ENCODE measurements around the gene SLC9A1.
"Not testable (repeated sequence)": the region's sequence is repeated elsewhere in the genome, so short reads cannot be mapped to it uniquely, and the experiment has no call there.

Gene SLC9A1

DNA sequence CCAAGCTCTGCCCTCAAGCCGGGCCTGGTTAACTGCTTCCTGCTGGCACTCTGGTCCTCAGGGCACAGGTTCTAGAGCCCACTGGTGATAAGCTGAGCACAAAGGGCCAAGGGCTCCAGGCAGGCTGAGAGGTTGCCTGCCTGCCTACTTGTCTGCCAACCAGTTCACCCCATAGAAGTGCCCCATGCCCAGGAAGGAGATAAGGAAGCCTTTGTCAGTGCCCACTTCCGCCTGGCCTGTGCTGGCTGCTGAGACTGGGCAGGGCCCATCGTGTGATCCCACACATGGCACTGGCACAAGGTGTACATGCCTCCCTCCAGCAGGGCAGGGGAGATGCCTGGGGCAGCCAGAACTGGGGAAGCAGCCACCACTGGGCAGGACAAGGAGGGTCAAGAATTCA is 24.1 kb downstream of the SLC9A1 start:
- Histone ChIP-seq H3K4me3 (ENCODE audit: low read length) (no peak overlapping the region), H3K36me3 (replicated peaks; ENCODE audit: low read depth, low read length) (no peaks in the 10 kb centered on the region), H3K27me3 (ENCODE audit: low read depth, low read length) (no peaks in the 10 kb centered on the region), H3K4me1 (ENCODE audit: low read length) (peaks cover 27% of the 10 kb centered on the region), H3K79me2 (ENCODE audit: low read length) (no peaks in the 10 kb centered on the region), H3K9me3 (ENCODE audit: insufficient read depth, low read length) (no peaks in the 10 kb centered on the region), H3K9ac (ENCODE audit: low read length) (no peak overlapping the region), H2AFZ (ENCODE audit: low read depth, low read length) (no peak overlapping the region), H3K4me2 (ENCODE audit: low read length) (no peak overlapping the region), H3K27ac (ENCODE audit: low read length) (no peak overlapping the region), H4K20me1 (ENCODE audit: insufficient read depth, low read length) (no peaks in the 10 kb centered on the region)
- no peak for TF ChIP-seq EZH2phosphoT487 (IDR thresholded peaks at IDR 0.05; ENCODE audit: low read depth)
- TF ChIP-seq, protein P1, sequence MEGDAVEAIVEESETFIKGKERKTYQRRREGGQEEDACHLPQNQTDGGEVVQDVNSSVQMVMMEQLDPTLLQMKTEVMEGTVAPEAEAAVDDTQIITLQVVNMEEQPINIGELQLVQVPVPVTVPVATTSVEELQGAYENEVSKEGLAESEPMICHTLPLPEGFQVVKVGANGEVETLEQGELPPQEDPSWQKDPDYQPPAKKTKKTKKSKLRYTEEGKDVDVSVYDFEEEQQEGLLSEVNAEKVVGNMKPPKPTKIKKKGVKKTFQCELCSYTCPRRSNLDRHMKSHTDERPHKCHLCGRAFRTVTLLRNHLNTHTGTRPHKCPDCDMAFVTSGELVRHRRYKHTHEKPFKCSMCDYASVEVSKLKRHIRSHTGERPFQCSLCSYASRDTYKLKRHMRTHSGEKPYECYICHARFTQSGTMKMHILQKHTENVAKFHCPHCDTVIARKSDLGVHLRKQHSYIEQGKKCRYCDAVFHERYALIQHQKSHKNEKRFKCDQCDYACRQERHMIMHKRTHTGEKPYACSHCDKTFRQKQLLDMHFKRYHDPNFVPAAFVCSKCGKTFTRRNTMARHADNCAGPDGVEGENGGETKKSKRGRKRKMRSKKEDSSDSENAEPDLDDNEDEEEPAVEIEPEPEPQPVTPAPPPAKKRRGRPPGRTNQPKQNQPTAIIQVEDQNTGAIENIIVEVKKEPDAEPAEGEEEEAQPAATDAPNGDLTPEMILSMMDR (IDR thresholded peaks at IDR 0.05; ENCODE audit: low read depth, low read length): no peak

DNA sequence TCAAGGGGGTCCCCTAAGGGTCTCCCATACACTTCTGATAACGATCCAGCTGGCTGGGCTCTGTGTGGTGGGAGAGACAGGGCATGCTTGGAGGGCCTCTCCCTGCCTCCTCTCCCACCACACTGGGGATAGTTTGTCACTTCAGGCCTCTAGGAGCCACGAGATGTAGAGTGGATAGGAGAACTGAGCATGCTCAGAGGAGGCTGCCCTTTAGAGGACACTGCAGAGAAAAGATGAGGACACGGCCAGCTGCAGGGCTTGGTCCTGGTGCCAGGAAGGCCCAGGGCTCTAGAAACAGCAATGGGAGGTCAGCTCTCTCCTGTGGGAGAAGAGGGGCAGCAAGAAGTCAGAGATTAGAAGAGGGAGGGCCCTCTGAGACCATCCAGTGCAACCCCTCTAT is 25.7 kb downstream of the SLC9A1 start:
- H3K4me2 ChIP-seq (ENCODE audit: low read length): no peak overlapping the region
- no peaks in the 10 kb centered on the region for H3K27me3 ChIP-seq (ENCODE audit: low read depth, low read length)
- H3K27ac ChIP-seq (ENCODE audit: low read length): no peak overlapping the region
- peaks cover 18% of the 10 kb centered on the region for H3K4me1 ChIP-seq (ENCODE audit: low read length)
- no peaks in the 10 kb centered on the region for H3K79me2 ChIP-seq (ENCODE audit: low read length)
- H2AFZ ChIP-seq (ENCODE audit: low read depth, low read length): no peak overlapping the region
- H3K36me3 ChIP-seq (replicated peaks; ENCODE audit: low read depth, low read length): no peaks in the 10 kb centered on the region
- TF ChIP-seq, protein P1 (IDR thresholded peaks at IDR 0.05; ENCODE audit: low read depth, low read length): no peak
- no peak for TF ChIP-seq EZH2phosphoT487 (IDR thresholded peaks at IDR 0.05; ENCODE audit: low read depth)
- H3K9ac ChIP-seq (ENCODE audit: low read length): no peak overlapping the region
- H3K4me3 ChIP-seq (ENCODE audit: low read length): no peak overlapping the region
- H4K20me1 ChIP-seq (ENCODE audit: insufficient read depth, low read length): no peaks in the 10 kb centered on the region
- no peaks in the 10 kb centered on the region for H3K9me3 ChIP-seq (ENCODE audit: insufficient read depth, low read length)

DNA sequence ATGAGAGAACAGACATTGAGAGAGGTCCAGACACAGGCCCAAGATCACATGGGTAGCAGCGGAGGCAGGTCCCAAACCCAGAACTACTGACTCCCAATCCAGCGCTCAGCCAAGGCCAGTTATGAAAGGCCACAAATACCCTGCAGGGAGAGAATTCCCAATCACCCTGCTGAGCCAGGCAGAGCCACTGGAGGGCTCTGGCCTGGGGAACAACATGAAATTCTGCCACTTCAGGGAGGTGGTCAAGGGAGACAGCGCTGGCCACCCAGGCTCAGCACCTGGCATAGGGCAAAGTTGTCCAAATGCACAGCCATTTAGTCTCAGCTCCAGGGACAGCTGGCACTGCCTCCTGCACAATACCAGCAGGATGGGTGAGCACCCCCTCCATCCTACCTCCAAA is 27.5 kb downstream of the SLC9A1 start:
- no peak overlapping the region for H3K27ac ChIP-seq (ENCODE audit: low read length)
- TF ChIP-seq EZH2phosphoT487 (IDR thresholded peaks at IDR 0.05; ENCODE audit: low read depth): no peak
- TF ChIP-seq, protein P1 (IDR thresholded peaks at IDR 0.05; ENCODE audit: low read depth, low read length): no peak
- H3K4me2 ChIP-seq (ENCODE audit: low read length): no peak overlapping the region
- no peaks in the 10 kb centered on the region for H3K27me3 ChIP-seq (ENCODE audit: low read depth, low read length)
- H2AFZ ChIP-seq (ENCODE audit: low read depth, low read length): no peak overlapping the region
- peaks cover 6% of the 10 kb centered on the region for H3K4me1 ChIP-seq (ENCODE audit: low read length)
- H3K4me3 ChIP-seq (ENCODE audit: low read length): no peak overlapping the region
- no peaks in the 10 kb centered on the region for H3K79me2 ChIP-seq (ENCODE audit: low read length)
- no peak overlapping the region for H3K9ac ChIP-seq (ENCODE audit: low read length)
- no peaks in the 10 kb centered on the region for H4K20me1 ChIP-seq (ENCODE audit: insufficient read depth, low read length)
- H3K36me3 ChIP-seq (replicated peaks; ENCODE audit: low read depth, low read length): no peaks in the 10 kb centered on the region
- no peaks in the 10 kb centered on the region for H3K9me3 ChIP-seq (ENCODE audit: insufficient read depth, low read length)

DNA sequence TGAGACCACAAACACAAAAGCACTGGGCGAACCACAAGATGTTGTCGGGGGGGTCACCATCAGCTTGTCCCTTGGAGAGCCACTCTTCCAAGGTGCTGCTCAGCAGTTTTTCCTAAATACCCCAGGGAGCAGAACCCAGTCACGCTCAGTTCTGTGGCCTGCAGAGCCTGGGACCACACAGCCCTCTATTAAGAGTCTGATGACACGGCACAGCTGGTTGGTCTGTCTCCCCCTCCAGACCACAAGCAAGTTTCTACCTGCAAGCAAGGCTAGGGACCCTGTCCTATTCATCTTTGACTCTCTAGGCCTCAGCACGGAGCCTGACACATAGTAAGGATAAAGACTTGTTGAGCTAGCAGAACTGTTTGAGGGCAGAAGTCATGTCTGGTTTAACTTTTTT is 28.5 kb downstream of the SLC9A1 start:
- Histone ChIP-seq H3K4me3 (ENCODE audit: low read length) (no peak overlapping the region), H3K79me2 (ENCODE audit: low read length) (no peaks in the 10 kb centered on the region), H3K9ac (ENCODE audit: low read length) (no peak overlapping the region), H3K4me1 (ENCODE audit: low read length) (no peaks in the 10 kb centered on the region), H4K20me1 (ENCODE audit: insufficient read depth, low read length) (no peaks in the 10 kb centered on the region), H3K36me3 (replicated peaks; ENCODE audit: low read depth, low read length) (no peaks in the 10 kb centered on the region), H2AFZ (ENCODE audit: low read depth, low read length) (no peak overlapping the region), H3K27me3 (ENCODE audit: low read depth, low read length) (no peaks in the 10 kb centered on the region), H3K4me2 (ENCODE audit: low read length) (no peak overlapping the region), H3K27ac (ENCODE audit: low read length) (no peak overlapping the region), H3K9me3 (ENCODE audit: insufficient read depth, low read length) (no peaks in the 10 kb centered on the region)
- no peak for TF ChIP-seq EZH2phosphoT487 (IDR thresholded peaks at IDR 0.05; ENCODE audit: low read depth)
- TF ChIP-seq, protein P1 (IDR thresholded peaks at IDR 0.05; ENCODE audit: low read depth, low read length): no peak

DNA sequence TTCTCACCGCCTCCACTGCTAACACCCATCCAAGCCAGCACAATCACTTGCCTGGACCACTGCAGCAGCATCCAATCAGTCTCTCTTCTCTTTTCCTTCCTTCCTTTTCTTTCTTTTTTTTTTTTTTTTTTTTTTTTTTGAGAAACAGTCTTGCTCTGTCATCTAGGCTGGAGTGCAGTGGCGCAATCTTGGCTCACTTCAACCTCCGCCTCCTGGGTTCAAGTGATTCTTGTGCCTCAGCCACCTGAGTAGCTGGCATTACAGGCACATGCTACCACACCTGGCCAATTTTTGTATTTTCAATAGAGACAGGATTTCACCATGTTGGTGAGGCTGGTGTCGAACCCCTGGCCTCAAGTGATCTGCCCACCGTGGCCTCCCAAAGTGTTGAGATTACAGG is 29.8 kb downstream of the SLC9A1 start:
- H3K4me1 ChIP-seq (ENCODE audit: low read length); H4K20me1 ChIP-seq (ENCODE audit: insufficient read depth, low read length); H3K4me3 ChIP-seq (ENCODE audit: low read length); H3K9me3 ChIP-seq (ENCODE audit: insufficient read depth, low read length); H3K9ac ChIP-seq (ENCODE audit: low read length); H3K27ac ChIP-seq (ENCODE audit: low read length); H2AFZ ChIP-seq (ENCODE audit: low read depth, low read length); H3K4me2 ChIP-seq (ENCODE audit: low read length); H3K79me2 ChIP-seq (ENCODE audit: low read length); H3K27me3 ChIP-seq (ENCODE audit: low read depth, low read length); H3K36me3 ChIP-seq (replicated peaks; ENCODE audit: low read depth, low read length): not testable (repeated sequence)
